ENCODE measurements around the gene ATP11C.
A peak's percentile ranks its signal among the peaks of the same experiment; 100 is the strongest.

Gene ATP11C

GRCh38 chrX:139826065-139827044 lies 106.5 kb downstream of the ATP11C start:
- DNase-seq = no peak
- in situ Hi-C loops (cut with MboI; ENCODE audit: low pct_unique_long_range_greater_than_20kb, low sequenced_read_pairs) = no loop called here

GRCh38 chrX:139825618-139826017 lies 107.2 kb downstream of the ATP11C start:
- in situ Hi-C loops (cut with MboI; ENCODE audit: low pct_unique_long_range_greater_than_20kb, low sequenced_read_pairs) = no loop called here
- no peak for DNase-seq

DNA sequence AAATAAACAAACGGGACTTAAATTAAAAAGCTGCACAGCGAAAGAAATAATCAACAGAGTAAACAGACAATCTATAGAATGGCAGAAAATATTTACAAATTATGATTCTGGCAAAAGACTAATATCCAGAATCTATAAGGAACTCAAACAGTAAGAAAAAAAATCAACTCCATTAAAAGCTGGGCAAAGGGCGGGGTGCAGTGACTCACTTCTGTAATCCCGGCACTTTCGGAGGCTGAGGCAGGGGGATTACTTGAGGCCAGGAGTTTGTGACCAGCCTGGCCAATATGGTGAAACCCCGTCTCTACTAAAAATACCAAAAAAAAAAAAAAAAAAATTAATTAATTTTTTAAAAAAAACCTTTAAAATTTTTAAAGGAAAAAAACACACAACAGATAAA lies 109.0 kb downstream of the ATP11C start:
- in situ Hi-C loops (cut with MboI; ENCODE audit: low pct_unique_long_range_greater_than_20kb, low sequenced_read_pairs) = no loop called here
- DNase-seq = no peak

DNA sequence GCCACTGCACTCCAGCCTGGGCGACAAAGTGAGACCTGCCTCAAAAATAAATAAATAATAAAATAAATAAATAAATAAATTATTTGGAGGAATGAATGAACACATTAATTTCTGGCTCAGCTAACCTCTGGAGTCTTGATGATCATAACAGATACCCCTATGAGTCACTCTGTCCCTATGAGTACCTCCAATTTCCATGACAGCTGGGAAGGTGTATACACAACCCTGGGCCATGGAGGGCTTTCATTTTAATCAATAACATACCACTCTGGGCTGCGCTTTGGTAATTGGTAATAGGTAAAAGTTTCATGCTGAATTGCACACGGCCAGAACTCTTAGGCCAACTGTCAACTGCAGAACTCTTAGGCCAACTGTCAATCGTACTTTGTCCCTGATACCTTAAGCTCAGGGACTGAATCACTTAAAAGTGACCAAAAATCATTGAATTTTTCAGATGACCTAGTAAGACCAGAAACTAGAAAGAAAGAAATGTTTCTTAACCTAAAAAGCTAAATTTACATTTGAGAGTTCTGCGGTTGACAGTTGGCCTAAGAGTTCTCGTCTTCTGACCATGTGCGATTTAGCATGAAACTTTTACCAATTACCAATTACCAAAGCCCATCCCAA lies 112.4 kb downstream of the ATP11C start:
- in situ Hi-C loops (cut with MboI; ENCODE audit: low pct_unique_long_range_greater_than_20kb, low sequenced_read_pairs) = no loop called here
- no peak for DNase-seq

DNA sequence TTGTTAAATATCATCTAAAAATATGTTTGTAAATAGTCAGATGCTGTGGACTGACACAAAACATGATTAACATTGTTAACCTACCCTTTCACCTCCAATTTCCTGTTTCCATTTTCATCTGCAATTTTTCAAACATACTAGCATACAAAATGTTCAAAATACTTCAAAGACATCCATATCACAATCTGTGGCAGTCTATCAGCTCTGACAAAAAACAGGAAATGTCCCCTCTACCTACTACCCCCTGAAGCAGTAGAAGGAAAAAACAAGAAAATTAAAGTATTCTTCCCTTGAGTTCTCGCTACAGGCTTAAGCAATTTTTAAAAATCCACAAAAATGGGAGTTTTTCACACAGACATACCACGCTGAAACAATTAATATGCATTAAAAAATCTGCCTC lies 116.6 kb downstream of the ATP11C start:
- DNase-seq = no peak
- in situ Hi-C loops (cut with MboI; ENCODE audit: low pct_unique_long_range_greater_than_20kb, low sequenced_read_pairs) = no loop called here

DNA sequence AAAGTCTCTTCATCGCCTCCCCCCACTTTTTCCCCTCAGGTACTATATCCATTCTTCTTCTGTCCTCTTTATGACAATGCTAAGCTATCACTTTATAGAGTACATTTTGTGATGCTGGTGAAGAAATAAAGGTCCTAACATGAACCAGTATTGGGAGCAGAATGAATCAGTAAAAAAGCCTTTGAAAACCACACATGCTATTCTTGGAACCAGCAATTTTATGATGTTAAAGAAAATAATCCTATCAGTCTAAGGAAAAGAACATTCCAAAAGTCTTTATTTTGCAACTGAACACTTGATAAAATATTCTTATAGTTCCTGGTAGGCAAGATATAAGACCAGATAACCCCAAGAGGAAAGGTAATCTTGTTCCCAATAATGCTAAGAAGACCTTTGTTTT lies 117.1 kb downstream of the ATP11C start:
- in situ Hi-C loops (cut with MboI; ENCODE audit: low pct_unique_long_range_greater_than_20kb, low sequenced_read_pairs) = no loop called here

DNA sequence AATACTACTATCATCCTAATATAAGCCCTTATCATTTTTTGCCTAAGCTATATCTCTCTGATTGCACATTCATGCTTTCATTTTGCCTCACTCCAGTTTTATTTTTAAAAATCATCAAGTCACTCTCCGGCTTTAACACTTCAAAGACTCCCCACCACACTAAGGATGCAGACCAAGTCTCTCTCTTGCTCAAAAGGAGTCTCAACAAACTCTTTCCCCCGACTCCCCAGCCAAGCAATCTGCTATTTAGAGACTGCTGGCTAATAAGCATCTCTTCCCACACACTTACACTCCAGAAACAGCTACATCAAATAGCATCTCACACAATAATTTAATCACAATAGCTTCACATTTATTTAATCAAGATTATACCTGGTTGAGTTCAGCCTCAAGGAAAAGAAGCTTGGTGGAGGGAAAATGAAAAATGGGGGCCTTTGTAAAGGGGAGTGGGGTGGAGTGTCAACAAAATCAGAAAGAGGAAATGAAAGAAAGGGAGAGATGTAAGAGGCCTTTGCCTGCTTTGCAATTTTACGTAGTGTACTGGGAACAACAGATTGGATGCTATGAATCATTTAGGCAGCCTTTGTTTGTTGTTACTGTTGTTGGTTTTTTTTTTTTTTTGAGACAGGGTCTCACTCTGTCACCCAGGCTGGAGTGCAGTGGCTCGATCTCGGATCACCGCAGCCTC lies 120.8 kb downstream of the ATP11C start:
- in situ Hi-C loops (cut with MboI; ENCODE audit: low pct_unique_long_range_greater_than_20kb, low sequenced_read_pairs) = no loop called here
- no peak for DNase-seq

More for the DNA sequence above, 117.1 kb downstream of the ATP11C start:
- DNase-seq = no peak

DNA sequence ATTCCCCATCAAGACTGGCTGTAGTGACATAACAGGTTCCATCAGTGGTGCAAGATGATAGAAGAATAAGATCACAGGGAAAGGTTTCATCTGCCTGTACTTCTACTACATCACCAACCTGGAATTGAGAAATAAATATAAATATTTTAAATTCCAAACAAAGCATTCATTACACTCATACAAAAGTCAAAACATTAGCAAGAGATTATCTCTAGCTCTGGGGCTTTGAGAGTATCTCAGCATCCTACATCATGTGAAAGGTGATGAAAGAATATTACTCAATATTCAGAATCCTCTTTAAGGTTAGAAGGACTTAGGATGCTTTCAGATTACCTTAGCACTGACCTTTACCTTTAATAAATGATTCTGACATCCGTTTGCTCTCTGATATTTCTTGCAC lies 128.4 kb downstream of the ATP11C start:
- in situ Hi-C loops (cut with MboI; ENCODE audit: low pct_unique_long_range_greater_than_20kb, low sequenced_read_pairs) = no loop called here
- DNase-seq = no peak

GRCh38 chrX:139803224-139803623 lies 129.6 kb downstream of the ATP11C start:
- in situ Hi-C loops (cut with MboI; ENCODE audit: low pct_unique_long_range_greater_than_20kb, low sequenced_read_pairs) = no loop called here
- no peak for DNase-seq

DNA sequence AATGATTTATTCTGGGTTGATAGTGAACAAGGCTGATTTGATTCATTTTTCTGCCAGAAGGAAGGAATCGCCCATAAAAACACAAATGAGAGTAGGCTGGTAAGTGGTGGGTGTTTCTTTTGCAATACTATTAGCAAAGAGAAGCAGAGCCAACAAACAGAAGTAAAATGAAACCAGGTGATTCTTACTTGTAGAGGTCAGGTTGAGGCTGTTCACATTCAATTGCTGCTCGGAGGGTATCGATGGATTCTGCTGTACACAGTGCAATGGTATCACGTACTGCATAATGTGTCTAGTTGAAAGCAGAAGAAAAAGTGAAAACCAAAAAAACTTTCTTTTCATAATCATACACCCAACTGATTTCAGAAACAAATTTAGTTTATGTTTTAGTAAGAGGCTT lies 130.8 kb downstream of the ATP11C start:
- DNase-seq = no peak
- in situ Hi-C loops (cut with MboI; ENCODE audit: low pct_unique_long_range_greater_than_20kb, low sequenced_read_pairs) = no loop called here

DNA sequence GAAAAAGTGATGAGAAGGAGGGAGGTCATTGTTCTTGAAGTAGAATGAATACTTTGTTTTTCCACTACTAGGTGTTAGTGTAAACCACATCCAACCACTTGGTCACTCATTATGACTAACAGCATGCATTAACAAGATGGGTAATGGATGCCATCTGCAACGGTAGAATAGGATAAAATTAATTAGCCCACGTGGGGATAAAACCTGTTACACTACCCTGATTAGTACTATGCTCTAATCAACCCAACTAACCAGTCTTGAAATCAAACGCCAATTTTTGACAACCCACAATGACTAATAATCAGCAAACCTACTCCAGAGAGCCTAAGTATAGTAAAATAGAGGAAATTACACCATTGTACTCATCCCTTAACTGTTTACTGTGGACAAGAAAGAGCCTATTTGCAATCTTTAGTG lies 131.4 kb downstream of the ATP11C start:
- in situ Hi-C loops (cut with MboI; ENCODE audit: low pct_unique_long_range_greater_than_20kb, low sequenced_read_pairs) = no loop called here

GRCh38 chrX:139798701-139799100 lies 134.2 kb downstream of the ATP11C start:
- in situ Hi-C loops (cut with MboI; ENCODE audit: low pct_unique_long_range_greater_than_20kb, low sequenced_read_pairs) = no loop called here
- no peak for DNase-seq

More for the DNA sequence above, 131.4 kb downstream of the ATP11C start:
- DNase-seq = no peak

DNA sequence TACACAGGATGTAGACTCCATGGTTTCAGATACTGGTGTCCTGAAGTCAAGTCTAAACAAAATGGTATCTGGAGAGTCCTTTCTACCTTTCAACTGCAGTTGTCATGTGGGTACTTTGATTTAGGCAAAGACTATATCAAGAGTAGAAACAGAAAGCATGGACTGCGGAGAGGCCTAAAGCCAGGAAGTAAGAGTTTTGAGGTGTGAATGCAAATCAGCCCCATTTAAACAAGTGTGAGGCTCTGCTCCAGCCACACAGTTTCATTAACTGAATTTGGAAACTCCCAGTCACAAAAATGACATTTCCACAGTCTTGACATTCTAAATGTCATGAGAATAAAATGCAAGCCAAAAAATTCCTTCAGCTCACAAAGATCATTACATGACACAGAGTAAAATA lies 137.7 kb downstream of the ATP11C start:
- DNase-seq = no peak
- in situ Hi-C loops (cut with MboI; ENCODE audit: low pct_unique_long_range_greater_than_20kb, low sequenced_read_pairs) = no loop called here

GRCh38 chrX:139787601-139788000 lies 145.3 kb downstream of the ATP11C start:
- in situ Hi-C loops (cut with MboI; ENCODE audit: low pct_unique_long_range_greater_than_20kb, low sequenced_read_pairs) = no loop called here
- no peak for DNase-seq

GRCh38 chrX:139784807-139785206 lies 148.0 kb downstream of the ATP11C start:
- no peak for DNase-seq
- in situ Hi-C loops (cut with MboI; ENCODE audit: low pct_unique_long_range_greater_than_20kb, low sequenced_read_pairs) = no loop called here

DNA sequence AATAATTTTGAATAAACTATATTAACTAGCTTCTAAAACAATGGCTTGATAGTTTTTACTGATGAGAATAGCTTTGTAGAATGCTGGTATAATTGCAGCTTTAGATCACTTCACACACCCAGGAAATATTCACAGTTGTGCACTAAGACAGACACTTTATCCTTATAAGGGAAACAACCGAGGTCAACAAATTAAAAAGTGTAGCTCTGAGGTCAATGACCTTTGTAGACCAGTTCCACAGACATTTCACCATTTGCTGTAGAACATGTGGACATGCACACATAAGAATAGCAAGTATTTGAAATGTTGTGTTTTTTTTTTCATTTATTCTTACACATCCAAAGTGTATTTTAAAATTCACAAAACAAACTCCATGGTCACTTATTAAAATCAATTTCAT lies 148.9 kb downstream of the ATP11C start:
- in situ Hi-C loops (cut with MboI; ENCODE audit: low pct_unique_long_range_greater_than_20kb, low sequenced_read_pairs) = no loop called here
- DNase-seq = no peak

DNA sequence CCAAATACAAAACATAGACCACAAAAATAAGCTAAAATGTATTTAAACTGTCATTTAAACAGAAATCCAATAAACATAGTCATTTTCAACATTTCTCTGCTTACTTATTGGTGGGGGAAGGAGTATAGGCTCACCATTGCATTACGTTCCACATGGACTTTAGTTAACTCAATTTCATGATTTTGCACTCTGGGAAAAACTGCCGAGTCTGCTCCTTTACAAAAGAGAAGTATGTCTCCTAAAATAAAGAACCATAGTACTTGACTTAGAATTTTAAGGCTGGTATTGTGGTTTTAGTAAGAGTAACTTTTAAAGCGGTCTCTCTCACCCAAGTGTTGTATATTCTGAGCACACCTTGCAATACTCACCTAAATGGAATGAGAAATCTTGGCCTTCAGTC lies 149.8 kb downstream of the ATP11C start:
- in situ Hi-C loops (cut with MboI; ENCODE audit: low pct_unique_long_range_greater_than_20kb, low sequenced_read_pairs) = no loop called here
- DNase-seq = no peak

- no peak for DNase-seq
- in situ Hi-C loops (cut with MboI; ENCODE audit: low pct_unique_long_range_greater_than_20kb, low sequenced_read_pairs) = no loop called here
Measured at GRCh38 chrX:139776599-139776998, 156.3 kb downstream of the ATP11C start.

- in situ Hi-C loops (cut with MboI; ENCODE audit: low pct_unique_long_range_greater_than_20kb, low sequenced_read_pairs) = no loop called here
- no peak for DNase-seq
Measured at GRCh38 chrX:139770366-139770765, 162.5 kb downstream of the ATP11C start.

DNA sequence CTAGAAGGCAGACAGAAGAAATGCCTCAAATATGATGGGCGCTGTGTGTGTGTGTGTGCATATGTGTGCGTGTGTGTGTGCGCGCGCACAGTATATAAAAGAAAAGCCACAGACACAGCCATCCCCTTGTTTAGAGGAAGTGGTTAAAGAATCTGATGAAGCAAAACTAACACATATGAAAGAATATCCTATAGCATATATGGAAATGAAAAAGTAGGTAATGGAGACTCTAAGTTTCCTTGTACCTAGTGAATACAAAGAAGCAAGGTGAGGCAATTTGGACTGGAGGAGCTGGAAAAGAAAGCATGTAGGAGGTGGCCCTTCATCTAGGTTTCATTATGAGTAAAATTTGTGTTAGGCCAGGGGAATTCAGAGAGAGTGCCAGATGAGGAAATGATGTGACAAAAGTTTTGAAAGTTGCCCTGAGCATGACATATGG lies 166.3 kb downstream of the ATP11C start:
- DNase-seq = peak; percentile 79
- in situ Hi-C loops (cut with MboI; ENCODE audit: low pct_unique_long_range_greater_than_20kb, low sequenced_read_pairs) = no loop called here

Measured in KBM-7 (cell line).